Measurements from ENCODE around the gene FHOD3. TPM values are rescaled to one million over a fixed set of nuclear protein-coding genes. Genes with fewer than 3 reads are reported as not detected.

The FHOD3 gene
- total RNA-seq, 2 experiments from 2014 or later = not detected

GRCh38 chr18:36638224-36638623 is 340.7 kb downstream of the FHOD3 start:
- no peaks in the 10 kb centered on the region for H3K9me3 Mint-ChIP-seq
- H3K4me1 Mint-ChIP-seq (ENCODE audit: low read depth) = no peaks in the 10 kb centered on the region
- POLR2A ChIA-PET = no interaction called here
- TF ChIP-seq CTCF (IDR thresholded peaks at IDR 0.05) = no peak
- no peak overlapping the region for H3K4me3 Mint-ChIP-seq
- H3K27ac Mint-ChIP-seq = no peak overlapping the region
- intact Hi-C loops (cut with micrococcal nuclease) = no loop called here
- H3K36me3 Mint-ChIP-seq (ENCODE audit: low read depth) = no peaks in the 10 kb centered on the region
- CTCF ChIA-PET = no interaction called here
- ATAC-seq (no peak), DNase-seq (no peak)
- H3K27me3 Mint-ChIP-seq = peaks cover 5% of the 10 kb centered on the region

- H3K4me1 Mint-ChIP-seq (ENCODE audit: low read depth) = no peaks in the 10 kb centered on the region
- DNase-seq (no peak), ATAC-seq (no peak)
- no peak for TF ChIP-seq CTCF (IDR thresholded peaks at IDR 0.05)
- ChIA-PET POLR2A (no interaction called here), CTCF (no interaction called here)
- no peak overlapping the region for H3K4me3 Mint-ChIP-seq
- intact Hi-C loops (cut with micrococcal nuclease) = no loop called here
- H3K27me3 Mint-ChIP-seq = peaks cover 4% of the 10 kb centered on the region
- no peaks in the 10 kb centered on the region for H3K9me3 Mint-ChIP-seq
- no peaks in the 10 kb centered on the region for H3K36me3 Mint-ChIP-seq (ENCODE audit: low read depth)
- no peak overlapping the region for H3K27ac Mint-ChIP-seq
Observed at GRCh38 chr18:36640021-36640952, 342.8 kb downstream of the FHOD3 start.

GRCh38 chr18:36643061-36643460 is 345.5 kb downstream of the FHOD3 start:
- POLR2A ChIA-PET = no interaction called here
- no peaks in the 10 kb centered on the region for H3K4me1 Mint-ChIP-seq (ENCODE audit: low read depth)

GRCh38 chr18:36648803-36649202 is 351.3 kb downstream of the FHOD3 start:
- DNase-seq (no peak), ATAC-seq (no peak)
- intact Hi-C loops (cut with micrococcal nuclease) = no loop called here
- H3K27me3 Mint-ChIP-seq = peaks cover 12% of the 10 kb centered on the region
- H3K9me3 Mint-ChIP-seq = no peaks in the 10 kb centered on the region
- POLR2A ChIA-PET = no interaction called here
- H3K4me3 Mint-ChIP-seq = no peak overlapping the region
- TF ChIP-seq CTCF (IDR thresholded peaks at IDR 0.05) = no peak
- H3K4me1 Mint-ChIP-seq (ENCODE audit: low read depth) = no peaks in the 10 kb centered on the region
- CTCF ChIA-PET = interaction anchor here (1.6 kb wide), 1 partner anchor 39 kb away, joined by 6 read pairs; no protein-coding TSS in a partner anchor
- H3K36me3 Mint-ChIP-seq (ENCODE audit: low read depth) = no peaks in the 10 kb centered on the region
- no peak overlapping the region for H3K27ac Mint-ChIP-seq

More at GRCh38 chr18:36643061-36643460, 345.5 kb downstream of the FHOD3 start:
- Mint-ChIP-seq H3K27ac (no peak overlapping the region), H3K9me3 (no peaks in the 10 kb centered on the region), H3K4me3 (no peak overlapping the region), H3K27me3 (peaks cover 10% of the 10 kb centered on the region), H3K36me3 (ENCODE audit: low read depth) (no peaks in the 10 kb centered on the region)
- intact Hi-C loops (cut with micrococcal nuclease) = no loop called here
- TF ChIP-seq CTCF (IDR thresholded peaks at IDR 0.05) = no peak
- no peak for DNase-seq
- CTCF ChIA-PET = no interaction called here
- ATAC-seq = no peak

- H3K27ac Mint-ChIP-seq = no peak overlapping the region
- intact Hi-C loops (cut with micrococcal nuclease) = no loop called here
- H3K36me3 Mint-ChIP-seq (ENCODE audit: low read depth) = no peaks in the 10 kb centered on the region
- H3K4me1 Mint-ChIP-seq (ENCODE audit: low read depth) = no peaks in the 10 kb centered on the region
- no peak overlapping the region for H3K4me3 Mint-ChIP-seq
- ChIA-PET POLR2A (no interaction called here), CTCF (interaction anchor here (1.6 kb wide), 1 partner anchor 38 kb away, joined by 6 read pairs; no protein-coding TSS in a partner anchor)
- ATAC-seq (no peak), DNase-seq (no peak)
- H3K27me3 Mint-ChIP-seq = peaks cover 12% of the 10 kb centered on the region
- TF ChIP-seq CTCF (IDR thresholded peaks at IDR 0.05) = no peak
- no peaks in the 10 kb centered on the region for H3K9me3 Mint-ChIP-seq
Observed at GRCh38 chr18:36649205-36649604, 351.7 kb downstream of the FHOD3 start.
